GM18508 (cell line): ENCODE measurements around the gene ITFG1.

Experiments used
- ATAC-seq: cut with Tn5 transposase; IDR thresholded peaks from one replicate; pipeline ENCODE4 v1.9.1; 2021; ENCODE audit warnings: moderate number of reproducible peaks; ENCODE audit not compliant: insufficient read depth, unreplicated experiment

ITFG1 gene

DNA sequence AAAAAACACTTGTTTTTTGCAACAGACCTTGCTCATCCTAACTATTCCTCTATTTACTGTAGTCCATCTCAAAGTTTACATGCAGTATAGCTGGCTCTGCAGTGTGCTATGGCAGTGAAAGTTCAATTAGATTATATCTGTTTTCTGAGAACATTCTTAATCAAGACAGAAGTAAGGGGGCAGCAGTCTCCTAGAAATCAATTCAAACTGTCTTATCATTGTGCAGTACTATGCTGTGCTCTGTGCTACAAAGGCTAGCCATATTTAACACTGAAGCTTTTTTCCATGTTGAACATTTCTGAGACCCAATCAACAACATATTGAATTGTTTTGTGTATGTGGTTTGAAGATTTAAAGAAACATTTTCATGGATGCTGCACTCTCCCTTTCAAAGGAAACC is 328.6 kb downstream of the ITFG1 start:
- ATAC-seq = no peak

DNA sequence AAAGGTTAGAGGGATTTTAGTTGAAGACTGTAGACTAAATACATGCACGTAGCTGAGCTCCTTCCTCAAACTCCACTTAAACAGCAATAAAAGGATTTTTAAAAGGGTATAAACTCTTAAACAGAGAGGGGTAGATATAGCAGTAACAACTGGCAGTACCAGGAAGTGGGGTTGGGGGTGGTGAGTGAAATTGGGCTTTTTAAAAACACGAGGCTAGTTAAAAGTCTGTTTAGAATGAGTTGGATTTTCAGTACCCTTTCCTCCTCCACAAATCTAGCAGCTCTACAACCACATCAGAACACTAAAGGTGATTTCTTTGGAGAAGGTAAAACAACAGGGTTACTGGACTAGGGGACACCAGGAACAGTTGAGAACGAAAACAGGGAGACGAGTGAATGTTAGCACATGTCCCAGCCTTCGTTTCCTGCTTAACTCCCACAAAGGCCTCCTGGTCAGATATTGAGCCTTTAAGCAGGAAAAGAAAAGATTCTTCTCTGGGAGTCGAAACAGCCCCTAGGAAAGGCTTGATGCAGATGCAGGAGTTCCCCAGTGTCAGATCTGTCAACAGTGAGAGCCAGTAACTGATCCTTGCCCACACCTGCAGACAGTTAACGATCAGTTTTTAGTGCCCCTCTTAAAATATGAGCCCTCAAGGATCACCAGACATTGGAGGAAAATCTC is 331.0 kb downstream of the ITFG1 start:
- no peak for ATAC-seq

DNA sequence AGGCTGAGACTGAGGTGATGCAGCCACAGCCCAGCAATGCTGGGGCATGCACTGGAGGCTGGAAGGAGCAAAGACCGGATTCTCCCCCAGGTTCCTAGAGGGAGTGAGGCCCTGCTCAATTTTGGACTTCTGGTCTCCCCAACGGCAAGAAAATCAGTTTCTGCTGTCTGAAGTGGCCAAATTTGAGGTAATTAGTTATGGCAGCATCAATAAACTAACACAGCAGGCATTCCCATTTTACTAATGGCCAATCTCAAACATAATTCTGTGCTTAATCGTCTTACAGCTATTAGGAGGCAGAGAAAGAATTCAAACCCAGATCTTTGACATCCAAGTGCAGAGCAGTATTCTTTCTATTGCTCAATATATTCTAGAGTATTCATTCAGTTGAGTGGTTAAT is 333.3 kb downstream of the ITFG1 start:
- ATAC-seq = no peak

DNA sequence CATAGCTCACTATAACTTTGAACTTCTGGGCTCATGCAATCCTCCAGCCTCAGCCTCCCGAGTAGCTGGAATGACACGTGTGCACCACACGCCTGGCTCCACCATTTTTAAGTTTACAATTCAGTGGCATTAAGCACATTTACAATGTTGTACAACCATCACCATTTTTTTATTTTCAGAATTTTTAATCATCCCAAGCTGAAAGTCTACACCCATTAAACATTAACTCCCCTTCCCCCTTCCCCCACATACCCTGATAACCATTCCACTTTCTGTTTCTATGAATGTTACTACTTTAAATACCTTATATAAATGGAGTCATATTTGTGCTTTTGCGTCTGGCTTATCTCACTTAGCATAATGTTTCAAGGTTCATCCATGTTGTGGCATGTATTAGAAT is 335.1 kb downstream of the ITFG1 start:
- ATAC-seq = no peak

DNA sequence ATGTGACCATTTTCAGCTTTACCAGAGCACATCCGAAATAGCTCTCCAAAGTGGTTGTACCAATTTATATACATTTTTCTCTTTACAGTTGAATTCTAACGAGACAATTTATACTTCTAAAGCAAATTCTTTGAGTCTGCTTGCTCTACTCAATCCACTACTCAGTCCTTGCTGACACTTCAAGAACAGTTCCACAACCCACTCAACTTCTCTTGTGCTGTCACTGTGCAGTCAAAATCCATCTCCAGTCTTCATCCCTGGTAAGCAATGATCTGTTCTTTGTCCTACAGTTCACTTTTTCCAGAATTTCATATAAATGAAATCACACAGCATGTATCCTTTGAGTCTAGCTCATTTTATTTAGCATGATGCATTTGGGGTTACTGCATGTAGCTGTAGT is 347.7 kb downstream of the ITFG1 start:
- ATAC-seq = no peak

DNA sequence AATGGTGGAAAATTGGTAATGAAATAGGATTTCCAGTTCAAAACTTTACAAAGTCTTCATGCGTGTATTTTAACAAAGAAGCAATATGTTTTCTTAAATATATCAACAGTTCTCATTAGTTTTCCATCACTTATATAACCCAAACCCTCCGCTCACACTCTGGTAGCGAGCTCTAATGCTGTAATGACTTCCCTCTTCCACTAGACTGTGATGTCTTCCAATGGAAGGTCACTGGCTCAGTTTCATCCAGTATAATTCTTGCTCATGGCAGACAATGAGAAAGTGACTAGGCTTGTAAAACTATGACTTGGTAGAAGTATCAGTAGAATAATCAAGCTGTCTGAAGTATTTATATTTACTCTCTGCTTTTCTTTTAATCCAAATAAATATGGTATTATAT is 349.9 kb downstream of the ITFG1 start:
- ATAC-seq = no peak

DNA sequence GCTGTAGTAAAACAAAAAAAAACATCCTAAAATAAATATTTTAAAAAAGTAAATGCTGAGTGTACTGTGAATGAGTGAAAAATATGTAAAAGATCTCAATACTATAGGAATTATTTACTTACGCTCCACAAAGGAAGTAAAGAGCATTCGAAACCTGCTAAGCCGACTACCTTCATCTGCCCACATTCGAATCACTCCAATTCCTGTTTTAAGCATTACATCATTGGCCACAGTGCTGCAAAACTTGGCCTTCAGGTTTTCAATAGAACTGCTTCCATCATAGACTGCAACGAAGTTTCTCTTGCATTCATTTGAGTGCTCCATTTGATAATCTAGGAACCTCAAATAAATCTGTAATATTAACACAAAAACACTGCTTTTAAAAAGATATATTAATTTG is 351.5 kb downstream of the ITFG1 start:
- no peak for ATAC-seq
